ENCODE measurements around the gene DONSON.
A peak's percentile ranks its signal among the peaks of the same experiment; 100 is the strongest.
"Not testable (repeated sequence)": the region's sequence is repeated elsewhere in the genome, so short reads cannot be mapped to it uniquely, and the experiment has no call there.

Gene DONSON, protein sequence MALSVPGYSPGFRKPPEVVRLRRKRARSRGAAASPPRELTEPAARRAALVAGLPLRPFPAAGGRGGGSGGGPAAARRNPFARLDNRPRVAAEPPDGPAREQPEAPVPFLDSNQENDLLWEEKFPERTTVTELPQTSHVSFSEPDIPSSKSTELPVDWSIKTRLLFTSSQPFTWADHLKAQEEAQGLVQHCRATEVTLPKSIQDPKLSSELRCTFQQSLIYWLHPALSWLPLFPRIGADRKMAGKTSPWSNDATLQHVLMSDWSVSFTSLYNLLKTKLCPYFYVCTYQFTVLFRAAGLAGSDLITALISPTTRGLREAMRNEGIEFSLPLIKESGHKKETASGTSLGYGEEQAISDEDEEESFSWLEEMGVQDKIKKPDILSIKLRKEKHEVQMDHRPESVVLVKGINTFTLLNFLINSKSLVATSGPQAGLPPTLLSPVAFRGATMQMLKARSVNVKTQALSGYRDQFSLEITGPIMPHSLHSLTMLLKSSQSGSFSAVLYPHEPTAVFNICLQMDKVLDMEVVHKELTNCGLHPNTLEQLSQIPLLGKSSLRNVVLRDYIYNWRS

DNA sequence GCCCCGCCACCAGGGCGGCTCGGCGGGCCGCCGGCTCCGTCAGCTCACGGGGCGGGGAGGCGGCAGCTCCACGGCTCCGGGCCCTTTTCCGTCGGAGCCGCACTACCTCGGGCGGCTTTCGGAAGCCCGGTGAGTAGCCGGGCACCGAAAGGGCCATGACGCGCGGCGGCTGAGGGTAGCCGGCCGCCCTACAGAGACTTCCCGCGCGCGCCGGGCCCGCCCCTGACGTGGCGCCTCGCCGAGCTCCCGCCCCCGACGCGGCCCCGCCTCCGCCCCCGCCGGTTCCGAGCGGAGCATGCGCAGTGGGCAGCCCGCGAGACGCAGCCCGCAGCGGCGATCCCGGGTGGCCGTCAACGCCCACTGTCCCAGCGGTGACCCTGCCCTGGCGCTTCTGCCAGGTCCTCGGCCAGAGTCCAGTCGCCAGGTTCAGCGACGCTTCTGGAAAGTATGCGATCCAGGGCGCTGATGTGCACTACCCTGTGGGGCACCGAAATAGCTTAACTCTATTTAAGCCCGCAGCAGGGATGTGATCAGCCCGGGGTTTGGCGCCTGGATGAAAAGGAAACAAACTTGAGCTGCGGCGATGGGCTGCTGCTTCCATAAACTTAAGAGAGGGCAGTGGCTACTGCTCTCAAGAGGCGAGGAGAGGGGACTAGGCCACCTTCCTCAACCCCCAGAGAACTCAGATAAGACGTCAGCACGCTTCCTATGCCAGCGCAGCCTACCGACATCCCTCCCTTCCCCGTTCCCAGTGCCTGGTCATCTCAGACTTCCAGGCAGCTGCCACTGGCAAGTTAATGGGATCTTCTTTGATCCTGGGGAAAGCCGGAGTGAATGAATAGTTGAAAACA lies at the start of gene DONSON:
DONSON (minus strand) TSS at position 200 of the 851 bp plus-strand sequence; CDS start at position 157, 43 bp downstream.
- DNase-seq: peak; percentile 96

DNA sequence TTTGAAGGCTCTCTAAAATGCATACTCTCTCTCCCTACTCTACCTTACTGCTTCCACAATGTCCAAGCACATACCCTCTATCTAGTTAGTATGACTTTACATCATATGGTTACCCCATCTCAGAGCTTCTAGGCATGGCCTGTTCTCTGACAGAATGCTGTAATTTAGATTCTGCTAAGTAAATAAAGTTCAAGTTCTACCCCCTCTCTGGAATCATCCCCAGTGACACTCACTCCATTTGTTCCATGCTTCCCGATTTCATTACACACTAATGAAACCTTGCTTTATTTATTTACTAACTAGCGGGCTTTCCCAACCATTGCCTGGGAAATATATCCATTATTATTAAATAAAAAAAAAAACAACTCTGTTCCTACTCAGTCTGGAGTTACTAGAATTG lies 45.8 kb upstream of the DONSON start:
- DNase-seq: no peak

DNA sequence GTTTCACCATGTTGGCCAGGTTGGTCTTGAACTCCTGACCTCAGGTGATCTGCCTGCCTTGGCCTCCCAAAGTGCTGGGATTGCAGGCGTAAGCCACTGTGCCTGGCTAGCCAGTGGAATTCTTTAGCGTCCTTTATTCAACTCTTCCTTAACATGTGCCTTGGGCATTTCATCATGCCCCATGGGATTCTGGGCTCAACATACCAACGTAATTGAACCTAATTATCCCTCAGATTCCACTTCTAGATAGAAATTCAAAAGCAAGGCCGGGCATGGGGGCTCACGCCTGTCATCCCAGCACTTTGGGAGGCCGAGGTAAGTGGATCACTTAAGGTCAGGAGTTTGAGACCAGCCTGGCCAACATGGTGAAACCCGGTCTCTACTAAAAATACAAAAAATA lies 37.7 kb upstream of the DONSON start:
- DNase-seq: not testable (repeated sequence)

DNA sequence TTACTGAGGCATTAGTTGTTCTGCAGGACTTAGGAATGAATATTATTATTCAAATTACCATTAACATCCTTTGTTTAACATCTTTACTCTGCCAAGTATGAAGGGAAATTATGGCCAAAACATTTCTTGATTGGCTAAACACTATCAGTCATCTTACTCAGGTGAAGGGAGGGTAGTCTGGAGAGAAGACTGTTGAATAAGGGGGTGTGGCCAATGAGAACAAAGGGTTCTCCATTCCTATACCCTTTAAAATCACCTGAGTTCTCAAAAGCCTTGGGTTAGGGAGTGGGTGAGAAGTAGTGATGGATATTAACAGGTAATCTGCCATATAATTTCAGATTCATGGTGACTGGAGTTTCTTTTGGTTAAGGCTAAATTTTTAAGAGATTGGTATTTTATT lies 33.8 kb upstream of the DONSON start:
- no peak for DNase-seq

DNA sequence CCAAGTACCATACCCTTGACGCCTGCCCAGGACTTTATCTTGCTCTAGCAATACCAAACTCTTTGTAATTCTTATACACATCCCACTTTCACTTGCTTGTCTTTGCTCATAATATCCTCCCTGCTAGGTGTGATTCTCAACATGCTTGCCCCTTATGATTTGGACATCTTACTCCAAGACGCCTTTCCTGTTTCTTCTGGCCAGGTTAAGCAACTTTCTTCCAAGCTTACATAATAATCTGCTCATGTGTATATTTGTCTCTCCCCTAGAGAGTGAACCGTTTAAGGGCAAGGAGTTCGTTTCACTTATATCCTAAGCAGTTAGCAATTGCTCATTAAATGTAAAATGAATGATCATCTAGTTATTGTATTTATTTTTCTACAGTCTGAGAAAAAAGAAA lies 31.2 kb upstream of the DONSON start:
- DNase-seq: no peak

DNA sequence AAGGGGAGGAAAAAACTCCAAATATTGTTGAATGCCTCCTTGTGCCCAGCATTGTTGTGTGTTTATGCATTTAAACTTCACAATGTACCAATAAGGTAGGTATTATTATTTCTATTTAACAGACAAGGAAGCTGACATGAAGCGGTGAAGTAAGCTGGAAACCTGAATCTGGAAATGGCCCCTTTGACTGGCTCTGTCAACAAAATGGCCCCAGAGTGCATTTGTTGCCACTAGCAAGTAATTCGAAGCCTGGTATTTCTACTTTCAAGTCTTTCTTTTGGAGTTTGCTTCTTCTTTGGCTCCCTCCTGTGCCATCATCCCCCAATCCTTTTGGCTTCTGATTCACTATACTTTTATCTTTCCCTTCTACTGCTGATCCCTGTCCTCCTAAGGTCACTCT lies 29.9 kb upstream of the DONSON start:
- no peak for DNase-seq

DNA sequence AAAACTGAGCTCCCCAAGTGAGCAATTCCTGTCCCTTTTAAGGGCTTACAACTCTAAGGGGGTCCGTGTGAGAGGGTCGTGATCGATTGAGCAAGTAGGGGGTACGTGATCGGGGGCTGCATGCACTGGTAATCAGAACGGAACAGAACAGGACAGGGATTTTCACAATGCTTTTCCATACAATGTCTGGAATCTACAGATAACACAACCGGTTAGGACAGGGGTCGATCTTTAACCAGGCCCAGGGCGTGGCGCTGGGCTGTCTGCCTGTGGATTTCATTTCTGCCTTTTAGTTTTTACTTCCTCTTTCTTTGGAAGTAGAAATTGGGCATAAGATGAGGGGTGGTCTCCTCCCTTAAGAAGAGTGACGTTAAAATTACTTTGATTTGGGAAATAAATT lies 29.1 kb upstream of the DONSON start:
- not testable (repeated sequence) for DNase-seq

DNA sequence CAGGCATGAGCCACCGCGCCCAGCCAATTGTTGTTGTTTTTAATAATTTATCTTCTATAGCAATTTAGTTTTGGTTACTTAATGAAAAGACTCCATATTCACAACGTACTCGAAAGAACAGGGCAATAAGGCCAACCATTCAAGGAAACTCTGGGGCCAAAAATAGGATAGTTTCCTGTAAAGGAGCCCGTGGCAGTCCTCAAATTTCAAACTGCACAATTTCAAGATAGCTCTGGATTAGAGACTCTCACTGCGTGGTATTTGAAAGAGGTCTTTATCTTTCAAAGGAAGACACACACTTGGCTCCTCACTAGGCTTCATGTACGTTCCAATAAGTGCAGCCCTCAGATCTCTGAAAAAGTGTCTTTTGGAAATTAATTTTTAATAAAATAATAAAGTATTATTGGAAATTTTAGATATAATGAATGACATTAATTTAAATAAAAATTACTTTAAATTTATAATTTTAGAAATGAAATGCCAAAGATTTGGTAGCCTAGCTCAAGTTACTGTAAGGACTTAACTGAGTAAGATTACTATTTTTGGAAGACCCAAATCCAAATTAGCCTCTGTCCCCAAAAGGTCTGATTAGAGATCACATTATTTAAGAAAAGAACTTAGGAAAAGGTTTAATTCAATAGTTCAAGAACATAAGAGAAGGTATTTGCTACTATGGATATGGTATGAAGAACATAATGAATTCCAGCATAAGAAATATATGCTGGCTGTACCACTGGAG lies 22.7 kb upstream of the DONSON start:
- DNase-seq: no peak

DNA sequence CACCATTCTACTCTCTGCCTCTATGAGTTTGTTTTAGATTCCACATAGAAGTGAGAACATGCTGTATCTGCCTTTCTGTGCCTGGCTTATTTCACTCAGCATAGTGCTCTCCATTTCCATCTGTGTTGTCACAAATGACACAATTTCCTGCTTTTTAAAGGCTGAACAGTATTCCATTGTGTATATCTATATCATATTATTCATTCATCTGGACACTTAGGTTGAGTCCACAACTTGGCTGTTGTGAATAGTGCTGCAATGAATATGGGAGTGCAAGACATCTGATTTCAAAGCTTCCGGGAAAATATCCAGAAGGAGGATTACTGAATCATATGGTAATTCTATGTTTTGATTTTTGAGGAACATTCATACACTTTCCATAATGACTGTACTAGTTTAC lies 20.1 kb upstream of the DONSON start:
- DNase-seq: no peak

DNA sequence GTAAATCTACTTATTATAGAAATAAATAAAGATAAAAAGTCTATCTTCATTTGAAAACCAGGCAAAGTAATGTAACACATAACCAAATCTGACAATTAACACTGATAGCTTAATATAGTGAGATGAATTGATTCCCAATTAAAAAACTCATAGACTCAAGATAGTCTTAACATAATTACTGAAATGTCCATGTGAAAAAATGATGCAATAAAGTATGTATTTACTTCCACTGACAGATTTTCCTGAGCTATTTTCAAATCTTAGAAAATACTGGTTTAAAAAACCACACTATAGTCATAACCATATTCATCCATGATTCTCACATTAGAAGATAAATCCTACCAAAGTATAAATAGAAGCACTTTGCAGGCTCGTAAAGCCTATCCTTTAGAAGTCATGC lies 9.6 kb upstream of the DONSON start:
- DNase-seq: no peak

DNA sequence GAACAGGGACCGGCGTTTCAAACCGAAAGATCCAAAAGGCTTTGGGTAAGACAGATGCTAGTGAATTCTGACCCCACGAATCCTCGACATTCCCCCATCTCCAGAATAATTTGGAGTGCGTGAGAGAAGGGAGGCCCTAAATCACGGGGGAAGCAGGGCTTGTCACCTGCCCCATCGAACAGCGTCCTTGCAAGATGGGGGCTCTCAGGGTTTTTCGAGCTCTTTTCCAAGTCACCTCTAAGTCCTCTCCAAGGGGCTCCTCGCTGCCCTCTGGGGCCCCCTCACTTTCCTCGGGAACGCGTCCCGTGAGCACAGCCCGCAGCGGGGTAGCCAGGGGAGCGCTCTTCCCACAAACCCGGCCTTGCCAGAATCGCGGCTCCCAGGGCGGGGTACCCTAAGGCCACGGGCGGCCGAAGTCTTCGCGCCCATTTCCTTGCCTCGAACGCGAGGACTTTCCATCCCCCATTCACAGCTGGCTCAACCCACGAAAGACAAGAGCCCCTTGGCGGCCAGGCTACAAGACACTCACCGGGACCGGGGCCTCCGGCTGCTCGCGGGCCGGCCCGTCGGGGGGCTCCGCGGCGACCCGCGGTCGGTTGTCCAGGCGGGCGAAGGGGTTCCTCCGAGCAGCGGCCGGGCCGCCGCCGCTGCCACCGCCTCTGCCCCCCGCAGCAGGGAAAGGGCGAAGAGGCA lies 546 bp downstream of the DONSON start:
- DNase-seq: no peak

DNA sequence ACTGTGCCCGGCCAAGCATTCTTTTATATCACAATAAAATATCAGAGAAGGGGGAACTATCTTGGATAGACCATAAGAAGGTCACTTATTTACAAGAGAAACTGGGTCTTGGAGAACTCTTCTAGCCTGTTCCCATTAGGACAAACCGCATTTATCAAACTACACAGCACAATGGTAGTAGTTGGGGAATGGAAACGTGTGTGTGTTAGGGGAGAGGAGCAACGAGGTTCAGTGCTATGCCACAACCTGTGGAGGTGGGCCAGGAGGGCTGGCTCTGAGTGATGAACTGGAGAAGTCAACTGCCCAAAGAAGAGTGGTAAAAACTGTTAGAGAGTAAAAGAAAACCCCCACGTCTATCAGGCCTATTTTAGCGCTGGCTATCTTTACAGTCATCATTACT lies 1.6 kb downstream of the DONSON start:
- DNase-seq: no peak

DNA sequence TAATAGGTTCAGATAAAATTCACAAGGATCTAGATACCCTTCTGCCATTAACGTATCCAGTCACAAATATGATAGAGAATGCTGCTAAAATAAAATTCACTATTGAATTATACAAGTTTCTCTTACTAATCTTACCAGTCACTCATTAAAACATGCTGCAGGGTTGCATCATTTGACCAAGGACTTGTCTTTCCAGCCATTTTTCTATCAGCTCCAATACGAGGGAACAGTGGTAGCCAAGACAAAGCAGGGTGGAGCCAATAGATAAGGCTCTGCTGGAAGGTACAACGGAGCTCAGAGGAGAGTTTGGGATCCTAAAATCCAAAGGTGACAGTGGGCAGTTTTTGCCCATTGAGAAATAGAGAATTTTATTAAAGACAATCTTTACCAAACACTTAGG lies 4.0 kb downstream of the DONSON start:
- no peak for DNase-seq

DNA sequence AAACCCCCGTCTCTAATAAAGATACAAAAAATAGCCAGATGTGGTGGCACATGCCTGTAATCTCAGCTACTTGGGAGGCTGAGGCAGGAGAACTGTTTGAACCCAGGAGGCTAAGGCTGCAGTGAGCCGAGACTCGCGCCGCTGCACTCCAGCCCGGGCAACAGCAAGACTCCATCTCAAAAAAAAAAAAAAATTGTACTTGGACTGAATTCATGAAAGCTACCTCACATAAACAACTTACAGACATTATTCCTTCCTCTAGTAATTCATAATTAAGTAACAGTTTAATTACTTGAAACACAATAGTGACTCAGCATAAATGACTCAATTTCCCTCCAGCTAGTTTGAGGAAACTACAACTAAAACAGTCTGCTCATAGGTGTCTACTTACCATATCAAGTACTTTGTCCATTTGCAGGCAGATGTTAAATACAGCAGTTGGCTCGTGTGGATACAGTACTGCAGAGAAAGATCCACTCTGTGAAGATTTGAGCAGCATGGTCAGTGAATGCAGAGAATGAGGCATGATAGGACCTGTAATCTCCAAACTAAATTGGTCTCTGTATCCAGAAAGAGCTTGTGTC lies 9.4 kb downstream of the DONSON start:
- no peak for DNase-seq

DNA sequence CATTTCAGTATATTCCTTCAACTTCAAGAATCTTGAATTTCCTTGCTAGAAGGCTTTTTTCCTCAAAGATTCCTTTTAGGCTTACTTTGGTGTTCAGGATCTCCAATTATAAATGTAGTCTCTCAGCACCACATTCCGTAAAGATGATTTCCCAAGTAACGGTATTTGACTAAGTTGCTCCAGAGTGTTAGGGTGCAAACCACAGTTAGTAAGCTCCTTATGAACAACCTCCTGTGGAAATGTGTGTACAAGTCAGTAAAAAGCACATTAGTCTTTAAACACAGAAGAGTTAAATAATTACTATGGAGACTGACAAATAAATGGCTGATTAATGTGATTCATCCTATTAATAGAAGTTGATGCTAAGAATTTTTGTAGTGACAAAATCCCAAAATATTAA lies 10.3 kb downstream of the DONSON start:
- DNase-seq: no peak

DNA sequence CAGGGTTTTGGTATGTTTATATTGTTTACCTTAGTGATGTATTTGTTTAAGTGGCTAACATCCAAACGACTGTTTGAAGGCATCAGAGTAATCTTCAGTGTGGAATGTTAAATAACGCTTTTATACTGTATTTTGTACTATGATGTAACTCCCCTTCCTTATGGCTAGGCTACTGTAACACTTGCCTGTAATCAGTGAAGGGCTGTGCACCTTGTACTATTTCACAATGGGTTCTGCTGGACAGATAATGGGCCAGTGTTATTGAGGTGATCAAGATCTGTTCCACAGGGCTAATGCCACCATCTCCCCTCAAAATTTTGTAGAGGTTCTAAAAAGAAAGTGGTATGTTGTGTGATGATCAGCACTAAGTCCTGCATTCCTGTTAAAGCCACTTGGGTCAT lies 11.7 kb downstream of the DONSON start:
- not testable (repeated sequence) for DNase-seq

DNA sequence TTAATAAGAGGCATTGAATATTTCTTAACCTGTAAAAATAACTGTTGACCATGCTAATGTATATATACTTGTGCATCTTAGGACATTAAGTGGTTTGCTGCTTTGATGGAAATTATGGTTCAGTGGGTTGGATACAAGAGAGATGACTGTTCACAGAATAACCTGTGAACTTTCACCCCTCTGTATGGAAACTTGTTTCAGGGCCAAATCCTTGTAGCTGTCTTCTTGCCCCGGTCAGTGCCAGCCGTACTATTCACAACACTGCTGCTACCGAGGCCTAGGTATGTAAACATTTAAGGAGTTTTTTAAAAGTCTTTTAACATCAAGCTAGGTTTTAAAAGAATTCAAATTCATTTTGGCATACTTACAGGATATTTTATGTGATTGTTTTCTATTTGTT lies 16.1 kb downstream of the DONSON start:
- DNase-seq: no peak

DNA sequence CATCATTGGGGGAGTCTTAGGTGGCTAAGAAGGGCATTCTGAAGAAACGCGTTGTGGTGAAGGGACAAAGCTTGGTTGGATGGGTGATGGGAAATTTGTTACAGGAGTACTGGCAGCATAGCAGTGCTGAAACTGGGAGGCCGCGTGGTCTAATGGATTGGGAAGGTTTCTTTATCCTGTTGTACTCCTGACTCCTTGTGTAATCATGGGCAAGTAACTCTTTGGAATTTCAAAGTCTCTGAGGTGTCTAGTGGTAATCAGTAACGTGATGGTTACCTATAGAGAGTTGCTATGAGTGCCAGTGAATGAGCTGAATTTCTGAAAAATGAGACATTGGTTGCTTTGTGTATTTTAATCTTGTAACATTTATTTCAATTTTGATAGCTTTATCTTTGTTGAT lies 18.5 kb downstream of the DONSON start:
- DNase-seq: no peak

DNA sequence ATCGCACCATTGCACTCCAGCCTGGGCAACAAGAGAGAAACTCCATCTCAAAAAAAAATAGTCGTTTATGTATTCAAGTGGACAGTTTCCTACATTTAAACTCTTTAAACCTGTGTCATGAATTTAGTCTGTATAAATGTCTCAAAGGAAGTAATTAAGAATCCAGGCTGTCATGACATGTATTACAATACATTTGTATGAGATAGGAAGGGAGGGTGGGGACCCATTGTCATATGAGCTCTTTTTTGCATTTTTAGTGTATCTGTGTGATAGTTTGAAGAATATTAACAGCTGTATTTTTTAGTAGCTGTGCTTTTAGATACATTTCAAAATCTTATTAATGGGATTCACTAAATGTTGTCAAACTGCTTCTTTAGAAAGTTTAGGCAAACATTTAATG lies 20.0 kb downstream of the DONSON start:
- DNase-seq: no peak

DNA sequence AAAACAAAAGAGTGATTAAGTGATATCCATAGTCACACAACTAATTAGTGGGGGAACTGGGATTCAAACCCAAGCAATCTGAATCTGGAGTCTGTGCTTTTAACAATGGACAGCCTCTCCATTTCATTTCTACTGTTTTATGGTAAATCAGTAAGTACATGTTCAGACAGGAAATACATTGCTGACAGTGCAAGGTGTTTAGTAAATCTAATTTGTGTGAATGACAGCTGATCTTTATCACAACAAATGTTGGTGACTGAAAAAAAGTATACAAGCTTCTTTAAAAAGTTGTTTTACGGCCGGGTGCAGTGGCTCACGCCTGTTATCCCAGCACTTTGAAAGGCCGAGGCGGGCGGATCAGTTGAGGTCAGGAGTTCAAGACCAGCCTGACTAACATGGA lies 20.6 kb downstream of the DONSON start:
- no peak for DNase-seq

DNA sequence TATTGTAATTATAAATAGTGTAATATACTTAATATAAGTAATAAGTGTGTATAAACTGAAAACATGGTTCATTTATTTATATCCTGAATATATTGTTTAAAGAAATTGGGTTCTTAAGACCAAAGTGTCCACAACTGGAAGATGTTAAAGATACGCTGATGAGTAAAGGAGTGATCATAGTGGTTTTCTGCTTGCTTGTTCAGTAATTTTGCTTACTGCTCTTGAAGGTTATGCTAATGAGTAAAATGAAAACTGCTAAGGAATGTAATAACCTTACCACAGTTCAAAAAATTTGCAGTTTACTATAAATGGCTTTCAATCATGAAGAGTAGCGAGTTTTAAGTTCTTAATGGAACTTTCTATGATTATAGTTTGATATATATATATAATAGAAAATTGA lies 22.0 kb downstream of the DONSON start:
- DNase-seq: no peak

DNA sequence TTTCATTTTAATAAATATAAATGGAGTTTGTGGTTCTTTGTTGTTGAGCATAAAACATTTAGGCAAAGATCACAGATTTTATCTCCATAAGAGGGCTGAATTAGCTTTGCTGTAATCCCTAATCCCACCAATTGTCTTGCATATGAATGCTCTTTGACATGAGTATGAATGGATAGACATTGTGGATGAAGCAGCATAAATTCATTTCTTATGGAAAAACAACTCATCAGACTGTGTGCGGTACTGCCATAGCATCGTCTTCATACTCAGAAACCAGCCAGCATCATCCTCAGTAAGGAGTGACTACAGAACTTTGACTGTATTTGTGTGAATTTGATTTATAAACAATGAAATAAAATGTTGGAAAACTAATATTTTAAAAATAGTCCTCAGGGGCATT lies 26.1 kb downstream of the DONSON start:
- DNase-seq: no peak
